ENCODE measurements around the gene EXOC6B. TPM values are rescaled to one million over a fixed set of nuclear protein-coding genes. Genes with fewer than 3 reads are reported as not detected.
A peak's percentile ranks its signal among the peaks of the same experiment; 100 is the strongest.

Gene EXOC6B
- total and polyA plus RNA-seq, 2 donors from 2014 or later = 5.9 to 31.3 TPM

- peaks cover 0 to 20% (median 3%) of the 10 kb centered on the region in 3 donors for H3K4me1 ChIP-seq (ENCODE audit: control insufficient read depth in 2 of 3, insufficient read depth in 2 of 3, low read depth in 1 of 3, low read length in 3 of 3)
- FAIRE-seq (no peak), DNase-seq (peak in 3 of 5 donors; percentile 20 to 66 (median 31))
- peak overlapping the region in 2 of 3 donors; percentile 38 to 43 for H3K9ac ChIP-seq (ENCODE audit: low read length in 3 of 3)
- no peak for TF ChIP-seq CTCF (IDR thresholded peaks at IDR 0.05; ENCODE audit: borderline replicate concordance, extremely low read depth, insufficient read depth)
- H3K36me3 ChIP-seq (ENCODE audit: control insufficient read depth in 2 of 3, insufficient read depth in 3 of 3, low read length in 3 of 3) = no peaks in the 10 kb centered on the region
- H3K9me3 ChIP-seq (ENCODE audit: control insufficient read depth in 2 of 3, insufficient read depth in 1 of 3, low read length in 3 of 3) = no peaks in the 10 kb centered on the region
- peak overlapping the region; percentile 35 to 56 (median 49) for H3K4me3 ChIP-seq (ENCODE audit: low read length in 3 of 3)
- peaks cover 34% of the 10 kb centered on the region for H3K27me3 ChIP-seq (ENCODE audit: control insufficient read depth, insufficient read depth, low read length)
- H3K27ac ChIP-seq (ENCODE audit: low read depth in 2 of 2, low read length in 2 of 2) = no peak overlapping the region
- intact Hi-C loops (cut with DNase I) = loop anchor here (5.0 to 10.0 kb wide), 2 partner anchors 215 to 602 kb away; no protein-coding TSS in a partner anchor
Measured at GRCh38 chr2:72149556-72150156, 676.2 kb downstream of the EXOC6B start.

GRCh38 chr2:72148837-72149555, 676.8 kb downstream of the EXOC6B start:
- no peaks in the 10 kb centered on the region for H3K36me3 ChIP-seq (ENCODE audit: control insufficient read depth in 2 of 3, insufficient read depth in 3 of 3, low read length in 3 of 3)
- intact Hi-C loops (cut with DNase I) = loop anchor here (10.0 kb wide), 1 partner anchor 214 kb away; no protein-coding TSS in a partner anchor
- H3K9me3 ChIP-seq (ENCODE audit: control insufficient read depth in 2 of 3, insufficient read depth in 1 of 3, low read length in 3 of 3) = no peaks in the 10 kb centered on the region
- no peak overlapping the region for H3K27ac ChIP-seq (ENCODE audit: low read depth in 2 of 2, low read length in 2 of 2)
- peaks cover 34% of the 10 kb centered on the region for H3K27me3 ChIP-seq (ENCODE audit: control insufficient read depth, insufficient read depth, low read length)
- H3K4me3 ChIP-seq (ENCODE audit: low read length in 3 of 3) = peak overlapping the region; percentile 56 to 63 (median 62)
- DNase-seq (peak in 4 of 5 donors; percentile 42 to 75 (median 60)), FAIRE-seq (no peak)
- H3K4me1 ChIP-seq (ENCODE audit: control insufficient read depth in 2 of 3, insufficient read depth in 2 of 3, low read depth in 1 of 3, low read length in 3 of 3) = peaks cover 0 to 20% (median 3%) of the 10 kb centered on the region in 3 donors
- no peak for TF ChIP-seq CTCF (IDR thresholded peaks at IDR 0.05; ENCODE audit: borderline replicate concordance, extremely low read depth, insufficient read depth)
- H3K9ac ChIP-seq (ENCODE audit: low read length in 3 of 3) = peak overlapping the region in 1 of 3 donors; percentile 26

- H3K4me1 ChIP-seq (ENCODE audit: control insufficient read depth in 2 of 3, insufficient read depth in 2 of 3, low read depth in 1 of 3, low read length in 3 of 3) = peaks cover 0 to 20% (median 3%) of the 10 kb centered on the region in 3 donors
- DNase-seq (peak in 2 of 5 donors; percentile 30 to 42), FAIRE-seq (no peak)
- no peak overlapping the region for H3K27ac ChIP-seq (ENCODE audit: low read depth in 2 of 2, low read length in 2 of 2)
- peak overlapping the region in 1 of 3 donors; percentile 26 for H3K9ac ChIP-seq (ENCODE audit: low read length in 3 of 3)
- TF ChIP-seq CTCF (IDR thresholded peaks at IDR 0.05; ENCODE audit: borderline replicate concordance, extremely low read depth, insufficient read depth) = no peak
- H3K4me3 ChIP-seq (ENCODE audit: low read length in 3 of 3) = peak overlapping the region; percentile 49 to 63 (median 58)
- peaks cover 37% of the 10 kb centered on the region for H3K27me3 ChIP-seq (ENCODE audit: control insufficient read depth, insufficient read depth, low read length)
- no peaks in the 10 kb centered on the region for H3K9me3 ChIP-seq (ENCODE audit: control insufficient read depth in 2 of 3, insufficient read depth in 1 of 3, low read length in 3 of 3)
- intact Hi-C loops (cut with DNase I) = loop anchor here (10.0 kb wide), 1 partner anchor 213 kb away; no protein-coding TSS in a partner anchor
- H3K36me3 ChIP-seq (ENCODE audit: control insufficient read depth in 2 of 3, insufficient read depth in 3 of 3, low read length in 3 of 3) = no peaks in the 10 kb centered on the region
Measured at GRCh38 chr2:72148003-72148836, 677.6 kb downstream of the EXOC6B start.
